Common myeloid progenitor, CD34-positive (primary cell): ENCODE data around the gene NXNL2.
A peak's percentile ranks its signal among the peaks of the same experiment; 100 is the strongest.

Experiments used
- CTCF ChIA-PET: fragments of 350-600 bp; sonication (Branson Sonifier 250); formaldehyde crosslinking; loops from one replicate; lab custom pipeline; 2021; ENCODE audit warnings: antibody characterized with exemption; lab: Charles Lee
- POLR2A ChIA-PET: fragments of 350-600 bp; sonication (Branson Sonifier 250); formaldehyde crosslinking; loops from one replicate; lab custom pipeline; 2021; ENCODE audit warnings: antibody characterized with exemption; lab: Charles Lee
- DNase-seq, 3 donors: peaks; one replicate each; pipeline versions ENCODE4 v3.0.0 to v3.0.0-alpha.2; 2013
- H3K27ac ChIP-seq, 2 experiments: 1 replicate in 1 of 2; 2 replicates in 1 of 2; pipeline ENCODE4 v1.7.0; 2013; ENCODE audit warnings: inconsistent platforms in 2 of 2, low read length in 2 of 2, mild to moderate bottlenecking in 2 of 2, low read depth in 1 of 2, moderate library complexity in 1 of 2; ENCODE audit not compliant: severe bottlenecking in 2 of 2, insufficient read depth in 1 of 2, poor library complexity in 1 of 2
- H3K27me3 ChIP-seq, 5 experiments: replicated peaks in 2 of 5; 1 replicate in 3 of 5; 2 replicates in 2 of 5; pipeline versions ENCODE4 v1.6.1 to v1.7.0; 2013; ENCODE audit warnings: low read length in 4 of 5, mild to moderate bottlenecking in 2 of 5, moderate library complexity in 2 of 5, inconsistent platforms in 1 of 5; ENCODE audit not compliant: insufficient read depth in 5 of 5, control insufficient read depth in 4 of 5
- H3K36me3 ChIP-seq, 4 experiments: 1 replicate in 2 of 4; 2 replicates in 2 of 4; pipeline versions ENCODE4 v1.6.1 to v1.7.0; 2013; ENCODE audit warnings: low read length in 3 of 4, control low read depth in 1 of 4, mild to moderate bottlenecking in 1 of 4; ENCODE audit not compliant: control insufficient read depth in 4 of 4, insufficient read depth in 4 of 4
- H3K4me1 ChIP-seq, 4 experiments: 1 replicate in 3 of 4; 2 replicates in 1 of 4; pipeline versions ENCODE4 v1.6.1 to v1.7.1; 2013; ENCODE audit warnings: low read length in 3 of 4, mild to moderate bottlenecking in 3 of 4, control low read depth in 1 of 4, inconsistent platforms in 1 of 4, moderate library complexity in 1 of 4; ENCODE audit not compliant: control insufficient read depth in 4 of 4, insufficient read depth in 4 of 4; ENCODE audit errors: control extremely low read depth in 1 of 4
- H3K4me3 ChIP-seq, 7 experiments: 1 replicate in 4 of 7; 2 replicates in 3 of 7; pipeline versions ENCODE4 v1.5.1 to v1.7.0; 2013; ENCODE audit warnings: mild to moderate bottlenecking in 7 of 7, low read length in 6 of 7, moderate library complexity in 6 of 7, inconsistent platforms in 2 of 7, low read depth in 2 of 7, control low read depth in 1 of 7; ENCODE audit not compliant: insufficient read depth in 4 of 7, control insufficient read depth in 1 of 7; ENCODE audit errors: extremely low read depth in 1 of 7
- H3K9me3 ChIP-seq, 5 experiments: 1 replicate in 4 of 5; 2 replicates in 1 of 5; pipeline versions ENCODE4 v1.6.1 to v1.7.1; 2013; ENCODE audit warnings: low read length in 4 of 5, mild to moderate bottlenecking in 2 of 5, inconsistent platforms in 1 of 5, low read depth in 1 of 5, moderate library complexity in 1 of 5; ENCODE audit not compliant: control insufficient read depth in 4 of 5, insufficient read depth in 2 of 5; ENCODE audit errors: control extremely low read depth in 1 of 5
- WGBS: methylation state at CpG from one replicate; pipeline ENCODE4 v1.1.5; 2013; ENCODE audit not compliant: insufficient coverage; 5-methylcytosine and 5-hydroxymethylcytosine counted together

Gene NXNL2

GRCh38 chr9:88538311-88539085, 3.5 kb downstream of the NXNL2 start:
- H3K9me3 ChIP-seq = no peaks in the 10 kb centered on the region
- peaks cover 0 to 31% (median 18%) of the 10 kb centered on the region in 4 experiments for H3K4me1 ChIP-seq
- POLR2A ChIA-PET = no interaction called here
- H3K36me3 ChIP-seq = no peaks in the 10 kb centered on the region
- no peak overlapping the region for H3K4me3 ChIP-seq
- CTCF ChIA-PET = no interaction called here
- DNase-seq = peak in 1 of 3 donors; percentile 10
- H3K27ac ChIP-seq = no peak overlapping the region
- peaks cover 0 to 35% (median 22%) of the 10 kb centered on the region in 5 experiments for H3K27me3 ChIP-seq
- WGBS = 98% methylated on average over 9 of the region's 10 CpGs

- Histone ChIP-seq H3K4me3 (no peak overlapping the region), H3K36me3 (no peaks in the 10 kb centered on the region), H3K4me1 (peaks cover 0 to 26% (median 15%) of the 10 kb centered on the region in 4 experiments), H3K27me3 (peaks cover 0 to 31% (median 22%) of the 10 kb centered on the region in 5 experiments), H3K27ac (no peak overlapping the region), H3K9me3 (no peaks in the 10 kb centered on the region)
- WGBS = 98% methylated on average over 6 of the region's 6 CpGs
- DNase-seq = no peak
- POLR2A ChIA-PET = no interaction called here
- CTCF ChIA-PET = no interaction called here
These were observed 4.3 kb downstream of the NXNL2 start for GRCh38 chr9:88539246-88539645.

GRCh38 chr9:88540251-88540763, 5.3 kb downstream of the NXNL2 start:
- POLR2A ChIA-PET = no interaction called here
- H3K4me1 ChIP-seq = peaks cover 0 to 22% (median 11%) of the 10 kb centered on the region in 4 experiments
- H3K27ac ChIP-seq = no peak overlapping the region
- no peak overlapping the region for H3K4me3 ChIP-seq
- 98% methylated on average over 7 of the region's 10 CpGs for WGBS
- H3K36me3 ChIP-seq = no peaks in the 10 kb centered on the region
- CTCF ChIA-PET = interaction anchor here (0.6 kb wide), 1 partner anchor 366 kb away, joined by 3 read pairs; no protein-coding TSS in a partner anchor
- no peak for DNase-seq
- no peaks in the 10 kb centered on the region for H3K9me3 ChIP-seq
- H3K27me3 ChIP-seq = peaks cover 0 to 27% (median 20%) of the 10 kb centered on the region in 5 experiments

GRCh38 chr9:88544245-88544644, 9.3 kb downstream of the NXNL2 start:
- peaks cover 0 to 6% (median under 1%) of the 10 kb centered on the region in 5 experiments for H3K9me3 ChIP-seq
- H3K4me3 ChIP-seq = no peak overlapping the region
- no peak for DNase-seq
- WGBS = 99% methylated on average over 9 of the region's 11 CpGs
- POLR2A ChIA-PET = no interaction called here
- peaks cover 0 to 1% (median 0%) of the 10 kb centered on the region in 5 experiments for H3K27me3 ChIP-seq
- CTCF ChIA-PET = no interaction called here
- no peak overlapping the region for H3K27ac ChIP-seq
- H3K4me1 ChIP-seq = no peaks in the 10 kb centered on the region
- no peaks in the 10 kb centered on the region for H3K36me3 ChIP-seq

GRCh38 chr9:88551546-88552137, 16.7 kb downstream of the NXNL2 start:
- H3K4me1 ChIP-seq = no peaks in the 10 kb centered on the region
- 53% methylated on average over 2 of the region's 2 CpGs for WGBS
- H3K9me3 ChIP-seq = peaks cover 0 to 7% (median 2%) of the 10 kb centered on the region in 5 experiments
- POLR2A ChIA-PET = no interaction called here
- no peak overlapping the region for H3K4me3 ChIP-seq
- H3K36me3 ChIP-seq = no peaks in the 10 kb centered on the region
- H3K27me3 ChIP-seq = no peaks in the 10 kb centered on the region
- no peak for DNase-seq
- no peak overlapping the region for H3K27ac ChIP-seq
- CTCF ChIA-PET = no interaction called here

GRCh38 chr9:88553350-88553749, 18.4 kb downstream of the NXNL2 start:
- Histone ChIP-seq H3K4me1 (no peaks in the 10 kb centered on the region), H3K27ac (no peak overlapping the region), H3K4me3 (no peak overlapping the region), H3K36me3 (no peaks in the 10 kb centered on the region), H3K9me3 (peaks cover 0 to 7% (median 2%) of the 10 kb centered on the region in 5 experiments), H3K27me3 (no peaks in the 10 kb centered on the region)
- DNase-seq = no peak
- POLR2A ChIA-PET = no interaction called here
- CTCF ChIA-PET = interaction anchor here (0.6 kb wide), 1 partner anchor 354 kb away, joined by 3 read pairs; no protein-coding TSS in a partner anchor
- WGBS = 100% methylated on average over 3 of the region's 3 CpGs
